CD14-positive monocyte (primary cell): ENCODE measurements around the gene TNN. TPM values are rescaled to one million over a fixed set of nuclear protein-coding genes. Genes with fewer than 3 reads are reported as not detected.

Experiments used
- DNase-seq, 3 donors: peaks; one replicate each; pipeline ENCODE4 v3.0.0-alpha.2; 2011 to 2022
- H2AFZ ChIP-seq: 2 replicates; pipeline ENCODE4 v1.6.0; 2012; ENCODE audit warnings: mild to moderate bottlenecking, low read depth, low read length, inconsistent platforms; ENCODE audit not compliant: insufficient read depth, poor library complexity, severe bottlenecking
- H3K27ac ChIP-seq, 2 donors: 1 replicate in 1 of 2; 2 replicates in 1 of 2; pipeline ENCODE4 v1.5.1; 2012 to 2013; ENCODE audit warnings: low read length in 2 of 2, control low read depth in 1 of 2, inconsistent platforms in 1 of 2, low read depth in 1 of 2, mild to moderate bottlenecking in 1 of 2
- H3K27me3 ChIP-seq, 2 donors: one replicate each; pipeline versions ENCODE4 v1.6.0 to v1.6.1; 2011 to 2013; ENCODE audit warnings: low read length in 2 of 2; ENCODE audit not compliant: control insufficient read depth in 2 of 2, insufficient read depth in 2 of 2
- H3K36me3 ChIP-seq, 2 donors: replicated peaks in 1 of 2; 1 replicate in 1 of 2; 2 replicates in 1 of 2; pipeline versions ENCODE4 v1.5.1 to v1.6.1; 2012 to 2013; ENCODE audit warnings: low read length in 2 of 2, control low read depth in 1 of 2, inconsistent platforms in 1 of 2, mild to moderate bottlenecking in 1 of 2; ENCODE audit not compliant: insufficient read depth in 2 of 2, control insufficient read depth in 1 of 2
- H3K4me1 ChIP-seq, 2 donors: 1 replicate in 1 of 2; 2 replicates in 1 of 2; pipeline versions ENCODE4 v1.5.1 to v1.6.1; 2012 to 2013; ENCODE audit warnings: low read length in 2 of 2, control low read depth in 1 of 2, inconsistent platforms in 1 of 2, mild to moderate bottlenecking in 1 of 2, moderate library complexity in 1 of 2; ENCODE audit not compliant: insufficient read depth in 2 of 2, control insufficient read depth in 1 of 2
- H3K4me2 ChIP-seq: replicated peaks from 2 replicates; pipeline ENCODE3; 2012; ENCODE audit warnings: low read length, moderate library complexity, mild to moderate bottlenecking; ENCODE audit not compliant: poor library complexity, severe bottlenecking; ENCODE audit errors: extremely low read depth
- H3K4me3 ChIP-seq, 3 experiments: fragments of 200-600 bp in 1 of 3; sonication (generic) in 1 of 3; replicated peaks in 1 of 3; 1 replicate in 2 of 3; 2 replicates in 1 of 3; pipeline ENCODE4 v1.5.1; 2011 to 2013; ENCODE audit warnings: low read length in 3 of 3, mild to moderate bottlenecking in 3 of 3, control low read depth in 2 of 3, low read depth in 2 of 3, inconsistent platforms in 1 of 3, moderate library complexity in 1 of 3
- H3K79me2 ChIP-seq: 2 replicates; pipeline ENCODE4 v1.6.0; 2012; ENCODE audit warnings: mild to moderate bottlenecking, control low read depth, inconsistent platforms, low read length, moderate library complexity; ENCODE audit not compliant: insufficient read depth
- H3K9ac ChIP-seq: 2 replicates; pipeline ENCODE4 v1.6.0; 2017; ENCODE audit warnings: low read length, mild to moderate bottlenecking; ENCODE audit not compliant: insufficient read depth, poor library complexity, severe bottlenecking
- H3K9me3 ChIP-seq, 2 donors: replicated peaks in 1 of 2; 1 replicate in 1 of 2; 2 replicates in 1 of 2; pipeline versions ENCODE4 v1.5.1 to v1.6.1; 2012 to 2013; ENCODE audit warnings: low read length in 2 of 2, control low read depth in 1 of 2; ENCODE audit not compliant: control insufficient read depth in 1 of 2, insufficient read depth in 1 of 2
- H4K20me1 ChIP-seq: 2 replicates; pipeline ENCODE4 v1.6.0; 2012; ENCODE audit warnings: mild to moderate bottlenecking, low read length, control low read depth, moderate library complexity; ENCODE audit not compliant: insufficient read depth
- H3K27ac Mint-ChIP-seq, 7 donors: one replicate each; pipeline ENCODE4 v1.8.0; 2020; ENCODE audit warnings: mild to moderate bottlenecking in 7 of 7, mixed read lengths in 7 of 7, moderate library complexity in 6 of 7, inconsistent platforms in 2 of 7
- H3K27me3 Mint-ChIP-seq, 3 donors: one replicate each; pipeline ENCODE4 v1.8.0; 2021 to 2022; ENCODE audit warnings: low read depth in 3 of 3, mild to moderate bottlenecking in 3 of 3, mixed read lengths in 3 of 3, moderate library complexity in 3 of 3, inconsistent platforms in 1 of 3
- H3K36me3 Mint-ChIP-seq, 2 donors: one replicate each; pipeline ENCODE4 v1.8.0; 2020; ENCODE audit warnings: mixed read lengths in 2 of 2, inconsistent platforms in 1 of 2, mild to moderate bottlenecking in 1 of 2
- H3K4me1 Mint-ChIP-seq: one replicate; pipeline ENCODE4 v1.8.0; 2020; ENCODE audit warnings: mild to moderate bottlenecking, mixed read lengths
- H3K4me3 Mint-ChIP-seq, 2 donors: one replicate each; pipeline ENCODE4 v1.8.0; 2020; ENCODE audit warnings: mild to moderate bottlenecking in 2 of 2, mixed read lengths in 2 of 2, moderate library complexity in 1 of 2
- H3K9me3 Mint-ChIP-seq, 7 donors: one replicate each; pipeline ENCODE4 v1.8.0; 2020 to 2022; ENCODE audit warnings: mixed read lengths in 7 of 7, mild to moderate bottlenecking in 6 of 7, moderate library complexity in 6 of 7, inconsistent platforms in 2 of 7
- CTCF ChIP-seq: fragments of 200-600 bp; IDR thresholded peaks from one replicate; pipeline ENCODE4 v1.8.0; 2022; ENCODE audit warnings: antibody characterized with exemption, mild to moderate bottlenecking
- WGBS: methylation state at CpG from one replicate; pipeline ENCODE4 v1.1.5; 2013; ENCODE audit warnings: missing lambda C conversion rate; ENCODE audit not compliant: insufficient coverage; 5-methylcytosine and 5-hydroxymethylcytosine counted together
- intact Hi-C, 2 donors: fragments of 100-400 bp; cut with micrococcal nuclease; formaldehyde crosslinking; loops; one replicate each; pipeline versions ENCODE4 v1.15.0 to v1.15.1; 2023
- polyA plus RNA-seq, 3 donors: library from polyadenylated mRNA; depleted of rRNA in 1 of 3; unstranded in 2 of 3; stranded (reverse) in 1 of 3; fragments of 300-500 nt in 2 of 3; fragments of >200 nt in 1 of 3; fragmentation: Illumina TruSeq in 2 of 3; gene quantifications; 1 replicate in 2 of 3; 2 replicates in 1 of 3; pipeline ENCODE4 v1.2.3, GENCODE V29; 2012 to 2021

TNN gene
- polyA plus RNA-seq, 3 donors: not detected

GRCh38 chr1:175191659-175192058, 124.0 kb downstream of the TNN start:
- peak overlapping the region; percentile 93 to 97 (median 96) for H3K27ac Mint-ChIP-seq
- Histone ChIP-seq H3K36me3 (no peaks in the 10 kb centered on the region), H3K27ac (peak overlapping the region; percentile 85 to 93), H3K9me3 (no peaks in the 10 kb centered on the region), H2AFZ (peak overlapping the region; percentile 80), H3K4me1 (peaks cover 57 to 68% of the 10 kb centered on the region in 2 donors), H3K27me3 (no peaks in the 10 kb centered on the region), H3K4me2 (peak overlapping the region; percentile 95), H4K20me1 (no peaks in the 10 kb centered on the region), H3K4me3 (peak overlapping the region; percentile 90 to 99 (median 97)), H3K79me2 (peaks cover 54% of the 10 kb centered on the region), H3K9ac (peak overlapping the region; percentile 80)
- intact Hi-C loops: no loop called here
- no peaks in the 10 kb centered on the region for H3K9me3 Mint-ChIP-seq
- peaks cover 0 to 2% (median 0%) of the 10 kb centered on the region in 3 donors for H3K27me3 Mint-ChIP-seq
- peak overlapping the region; percentile 98 to 99 for H3K4me3 Mint-ChIP-seq
- DNase-seq: peak; percentile 12 to 55 (median 49)
- WGBS: no CpG with 5 or more reads among the region's 7 CpGs
- H3K36me3 Mint-ChIP-seq: peaks cover 14 to 19% of the 10 kb centered on the region in 2 donors
- no peak for TF ChIP-seq CTCF
- peaks cover 62% of the 10 kb centered on the region for H3K4me1 Mint-ChIP-seq

GRCh38 chr1:175192111-175192629, 124.5 kb downstream of the TNN start:
- peak overlapping the region; percentile 98 to 99 for H3K4me3 Mint-ChIP-seq
- TF ChIP-seq CTCF: no peak
- no peaks in the 10 kb centered on the region for H3K9me3 Mint-ChIP-seq
- peak in 2 of 3 donors; percentile 32 to 44 for DNase-seq
- H3K27me3 Mint-ChIP-seq: peaks cover 0 to 2% (median 0%) of the 10 kb centered on the region in 3 donors
- Histone ChIP-seq H3K4me3 (peak overlapping the region; percentile 90 to 99 (median 97)), H3K9ac (peak overlapping the region; percentile 80), H3K4me2 (peak overlapping the region; percentile 95), H3K4me1 (peaks cover 56 to 68% of the 10 kb centered on the region in 2 donors), H2AFZ (peak overlapping the region; percentile 80), H3K27ac (peak overlapping the region; percentile 85 to 93), H3K79me2 (peaks cover 48% of the 10 kb centered on the region), H3K27me3 (no peaks in the 10 kb centered on the region), H3K36me3 (no peaks in the 10 kb centered on the region), H4K20me1 (no peaks in the 10 kb centered on the region), H3K9me3 (no peaks in the 10 kb centered on the region)
- H3K4me1 Mint-ChIP-seq: peaks cover 61% of the 10 kb centered on the region
- H3K36me3 Mint-ChIP-seq: peaks cover 12 to 17% of the 10 kb centered on the region in 2 donors
- WGBS: 0% methylated on average over 11 of the region's 17 CpGs
- intact Hi-C loops: no loop called here
- peak overlapping the region; percentile 93 to 97 (median 96) for H3K27ac Mint-ChIP-seq
